Measurements from ENCODE around the gene SKOR1. TPM values are rescaled to one million over a fixed set of nuclear protein-coding genes. Genes with fewer than 3 reads are reported as not detected.

The SKOR1 gene
- under 1 TPM; 0.15 to 0.16 TPM for total RNA-seq
- polyA plus RNA-seq: 0.06 TPM

GRCh38 chr15:67824976-67825880 lies at the start of gene SKOR1:
SKOR1 (plus strand) TSS chr15:67825509; CDS start chr15:67825603, 94 bp downstream.
- ChIA-PET CTCF (interaction anchor here (0.8 to 1.9 kb wide), 2 partner anchors 11 to 15 kb away, joined by 3 to 6 read pairs; no protein-coding TSS in a partner anchor), POLR2A (interaction anchor here (1.3 kb wide), 1 partner anchor 41 kb away, joined by 5 read pairs; no protein-coding TSS in a partner anchor)
- no peak within 1 kb of the TSS for H3K27ac ChIP-seq (ENCODE audit: low read depth, low read length)
- H3K4me1 ChIP-seq (ENCODE audit: insufficient read depth, low read length): peaks cover 25% of the 10 kb centered on the region
- no peak within 1 kb of the TSS for H3K4me3 ChIP-seq (ENCODE audit: low read length)
- Mint-ChIP-seq H3K27me3 (peaks cover 61 to 74% of the 10 kb centered on the region in 2 donors), H3K27ac (peak within 1 kb of the TSS in 2 of 8 donors; percentile 75 to 84), H3K36me3 (no peaks in the 10 kb centered on the region), H3K4me1 (peaks cover 42 to 78% (median 55%) of the 10 kb centered on the region in 3 donors), H3K9me3 (peaks cover 0 to 2% (median 0%) of the 10 kb centered on the region in 5 donors), H3K4me3 (peak within 1 kb of the TSS in 6 of 7 donors; percentile 55 to 86 (median 70))
- H3K36me3 ChIP-seq (ENCODE audit: insufficient read depth, low read length): no peaks in the 10 kb centered on the region
- no peaks in the 10 kb centered on the region for H3K9me3 ChIP-seq (ENCODE audit: low read length)
- no peak for DNase-seq
- peaks cover 49% of the 10 kb centered on the region for H3K27me3 ChIP-seq (ENCODE audit: insufficient read depth, low read length, poor library complexity, severe bottlenecking)

GRCh38 chr15:67775998-67776397 lies 49.3 kb upstream of the SKOR1 start:
- ChIA-PET POLR2A (no interaction called here), CTCF (no interaction called here)
- H3K9me3 Mint-ChIP-seq: no peaks in the 10 kb centered on the region

GRCh38 chr15:67776600-67776999 lies 48.7 kb upstream of the SKOR1 start:
- H3K4me1 Mint-ChIP-seq: no peaks in the 10 kb centered on the region
- Histone ChIP-seq H3K27ac (ENCODE audit: low read depth, low read length) (no peak overlapping the region), H3K4me3 (ENCODE audit: low read length) (no peak overlapping the region), H3K27me3 (ENCODE audit: insufficient read depth, low read length, poor library complexity, severe bottlenecking) (no peaks in the 10 kb centered on the region), H3K4me1 (ENCODE audit: insufficient read depth, low read length) (no peaks in the 10 kb centered on the region), H3K9me3 (ENCODE audit: low read length) (no peaks in the 10 kb centered on the region), H3K36me3 (ENCODE audit: insufficient read depth, low read length) (no peaks in the 10 kb centered on the region)
- ChIA-PET CTCF (no interaction called here), POLR2A (no interaction called here)
- H3K4me3 Mint-ChIP-seq: no peak overlapping the region
- peaks cover 0 to 18% (median 9%) of the 10 kb centered on the region in 3 donors for H3K36me3 Mint-ChIP-seq
- H3K27me3 Mint-ChIP-seq: no peaks in the 10 kb centered on the region
- H3K27ac Mint-ChIP-seq: no peak overlapping the region
- no peaks in the 10 kb centered on the region for H3K9me3 Mint-ChIP-seq
- no peak for DNase-seq

More at GRCh38 chr15:67775998-67776397, 49.3 kb upstream of the SKOR1 start:
- no peak overlapping the region for H3K4me3 Mint-ChIP-seq
- H3K4me3 ChIP-seq (ENCODE audit: low read length): no peak overlapping the region
- H3K27me3 Mint-ChIP-seq: no peaks in the 10 kb centered on the region
- H3K9me3 ChIP-seq (ENCODE audit: low read length): no peaks in the 10 kb centered on the region
- peaks cover 0 to 18% (median 9%) of the 10 kb centered on the region in 3 donors for H3K36me3 Mint-ChIP-seq
- no peak overlapping the region for H3K27ac ChIP-seq (ENCODE audit: low read depth, low read length)
- no peaks in the 10 kb centered on the region for H3K4me1 Mint-ChIP-seq
- DNase-seq: no peak
- no peak overlapping the region for H3K27ac Mint-ChIP-seq
- no peaks in the 10 kb centered on the region for H3K27me3 ChIP-seq (ENCODE audit: insufficient read depth, low read length, poor library complexity, severe bottlenecking)
- no peaks in the 10 kb centered on the region for H3K4me1 ChIP-seq (ENCODE audit: insufficient read depth, low read length)
- no peaks in the 10 kb centered on the region for H3K36me3 ChIP-seq (ENCODE audit: insufficient read depth, low read length)

- Histone ChIP-seq H3K27me3 (ENCODE audit: insufficient read depth, low read length, poor library complexity, severe bottlenecking) (no peaks in the 10 kb centered on the region), H3K4me1 (ENCODE audit: insufficient read depth, low read length) (no peaks in the 10 kb centered on the region), H3K9me3 (ENCODE audit: low read length) (no peaks in the 10 kb centered on the region), H3K27ac (ENCODE audit: low read depth, low read length) (no peak overlapping the region), H3K4me3 (ENCODE audit: low read length) (no peak overlapping the region), H3K36me3 (ENCODE audit: insufficient read depth, low read length) (no peaks in the 10 kb centered on the region)
- no peak overlapping the region for H3K4me3 Mint-ChIP-seq
- peaks cover 0 to 18% (median 9%) of the 10 kb centered on the region in 3 donors for H3K36me3 Mint-ChIP-seq
- H3K27me3 Mint-ChIP-seq: no peaks in the 10 kb centered on the region
- DNase-seq: no peak
- CTCF ChIA-PET: no interaction called here
- peak overlapping the region in 1 of 8 donors; percentile 29 for H3K27ac Mint-ChIP-seq
- H3K9me3 Mint-ChIP-seq: no peaks in the 10 kb centered on the region
- POLR2A ChIA-PET: no interaction called here
- H3K4me1 Mint-ChIP-seq: no peaks in the 10 kb centered on the region
Measured at GRCh38 chr15:67777071-67777470, 48.2 kb upstream of the SKOR1 start.

GRCh38 chr15:67777773-67778172 lies 47.5 kb upstream of the SKOR1 start:
- CTCF ChIA-PET: interaction anchor here (1.0 kb wide), 1 partner anchor 321 kb away, joined by 3 read pairs; no protein-coding TSS in a partner anchor
- Histone ChIP-seq H3K4me3 (ENCODE audit: low read length) (no peak overlapping the region), H3K27me3 (ENCODE audit: insufficient read depth, low read length, poor library complexity, severe bottlenecking) (no peaks in the 10 kb centered on the region), H3K27ac (ENCODE audit: low read depth, low read length) (no peak overlapping the region), H3K9me3 (ENCODE audit: low read length) (no peaks in the 10 kb centered on the region), H3K36me3 (ENCODE audit: insufficient read depth, low read length) (no peaks in the 10 kb centered on the region), H3K4me1 (ENCODE audit: insufficient read depth, low read length) (peaks cover 3% of the 10 kb centered on the region)
- POLR2A ChIA-PET: no interaction called here
- Mint-ChIP-seq H3K9me3 (no peaks in the 10 kb centered on the region), H3K27ac (no peak overlapping the region), H3K27me3 (no peaks in the 10 kb centered on the region), H3K4me3 (no peak overlapping the region), H3K4me1 (peaks cover 0 to under 1% (median 0%) of the 10 kb centered on the region in 3 donors), H3K36me3 (peaks cover 0 to 18% (median 6%) of the 10 kb centered on the region in 3 donors)
- no peak for DNase-seq

GRCh38 chr15:67778968-67779548 lies 46.3 kb upstream of the SKOR1 start:
- CTCF ChIA-PET: no interaction called here
- Histone ChIP-seq H3K27ac (ENCODE audit: low read depth, low read length) (no peak overlapping the region), H3K9me3 (ENCODE audit: low read length) (no peaks in the 10 kb centered on the region), H3K4me1 (ENCODE audit: insufficient read depth, low read length) (peaks cover 9% of the 10 kb centered on the region), H3K4me3 (ENCODE audit: low read length) (no peak overlapping the region), H3K36me3 (ENCODE audit: insufficient read depth, low read length) (no peaks in the 10 kb centered on the region), H3K27me3 (ENCODE audit: insufficient read depth, low read length, poor library complexity, severe bottlenecking) (no peaks in the 10 kb centered on the region)
- POLR2A ChIA-PET: no interaction called here
- no peaks in the 10 kb centered on the region for H3K9me3 Mint-ChIP-seq
- H3K36me3 Mint-ChIP-seq: peaks cover 3 to 17% (median 9%) of the 10 kb centered on the region in 3 donors
- no peak overlapping the region for H3K4me3 Mint-ChIP-seq
- H3K27ac Mint-ChIP-seq: peak overlapping the region in 1 of 8 donors; percentile 4
- H3K4me1 Mint-ChIP-seq: peaks cover 10 to 13% (median 12%) of the 10 kb centered on the region in 3 donors
- no peaks in the 10 kb centered on the region for H3K27me3 Mint-ChIP-seq
- DNase-seq: no peak

- peaks cover 3 to 15% (median 12%) of the 10 kb centered on the region in 3 donors for H3K36me3 Mint-ChIP-seq
- Histone ChIP-seq H3K4me1 (ENCODE audit: insufficient read depth, low read length) (peaks cover 15% of the 10 kb centered on the region), H3K4me3 (ENCODE audit: low read length) (no peak overlapping the region), H3K36me3 (ENCODE audit: insufficient read depth, low read length) (no peaks in the 10 kb centered on the region), H3K9me3 (ENCODE audit: low read length) (no peaks in the 10 kb centered on the region), H3K27ac (ENCODE audit: low read depth, low read length) (no peak overlapping the region), H3K27me3 (ENCODE audit: insufficient read depth, low read length, poor library complexity, severe bottlenecking) (no peaks in the 10 kb centered on the region)
- H3K27me3 Mint-ChIP-seq: no peaks in the 10 kb centered on the region
- H3K4me1 Mint-ChIP-seq: peaks cover 16 to 19% (median 18%) of the 10 kb centered on the region in 3 donors
- no peaks in the 10 kb centered on the region for H3K9me3 Mint-ChIP-seq
- H3K27ac Mint-ChIP-seq: peak overlapping the region in 2 of 8 donors; percentile 4 to 79
- DNase-seq: no peak
- POLR2A ChIA-PET: no interaction called here
- CTCF ChIA-PET: interaction anchor here (0.7 kb wide), 1 partner anchor 44 kb away, joined by 3 read pairs; no protein-coding TSS in a partner anchor
- no peak overlapping the region for H3K4me3 Mint-ChIP-seq
Measured at GRCh38 chr15:67779549-67780111, 45.7 kb upstream of the SKOR1 start.

Data from CD8-positive, alpha-beta memory T cell (primary cell).